NCI-H510A treated with DMSO at 0.1 percent for 48 hours (cell line): ENCODE results near the gene ANKRD44.
A peak's percentile ranks its signal among the peaks of the same experiment; 100 is the strongest.
"Not testable (repeated sequence)": the region's sequence is repeated elsewhere in the genome, so short reads cannot be mapped to it uniquely, and the experiment has no call there.

ENCODE experiments used
- DNase-seq: peaks from one replicate; lab custom pipeline; 2025; lab: John Stamatoyannopoulos, UW

ANKRD44 gene

DNA sequence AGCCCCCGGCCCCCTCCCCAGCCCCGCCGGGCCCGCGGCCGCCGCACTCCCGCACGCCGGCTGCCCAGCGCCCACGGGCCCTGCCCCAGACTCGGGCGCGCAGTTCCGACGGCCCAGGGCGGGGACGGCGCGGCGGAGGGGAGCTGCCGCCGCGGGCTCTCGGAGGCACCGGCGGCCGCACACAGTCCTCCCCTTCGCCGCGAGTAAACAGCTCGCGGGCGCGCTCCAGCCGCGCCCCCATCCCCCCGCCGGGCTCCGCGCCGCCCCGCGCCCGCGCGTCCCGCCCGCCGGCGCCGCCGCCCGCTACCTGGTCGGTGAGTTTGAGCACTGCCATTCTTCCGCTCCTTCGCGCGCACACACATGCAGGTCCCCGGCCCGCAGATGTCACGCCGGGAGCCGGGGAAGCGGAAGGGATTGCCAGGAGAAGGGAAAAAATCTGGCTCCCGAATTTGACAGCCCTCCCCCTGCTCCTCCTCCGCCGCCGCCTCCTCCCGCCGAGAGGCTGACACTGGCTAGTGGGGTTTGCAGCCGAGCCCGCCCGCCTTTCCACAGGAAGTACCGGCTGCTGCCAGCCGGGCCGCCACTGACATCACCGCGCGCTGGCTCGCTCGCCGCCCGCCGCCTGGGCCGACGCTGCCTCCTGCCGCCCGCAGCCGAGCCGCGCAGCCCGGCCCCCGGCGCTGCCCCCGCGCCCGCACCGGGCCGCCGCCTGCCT is at the start of gene ANKRD44:
TSS of gene ANKRD44 (minus strand) at position 510 of the 715 bp plus-strand sequence. CDS start at position 334, 176 bp downstream.
- DNase-seq: peak; percentile 64

- no peak for DNase-seq
These were observed 49.3 kb upstream of the ANKRD44 start for GRCh38 chr2:197359859-197360258.

DNA sequence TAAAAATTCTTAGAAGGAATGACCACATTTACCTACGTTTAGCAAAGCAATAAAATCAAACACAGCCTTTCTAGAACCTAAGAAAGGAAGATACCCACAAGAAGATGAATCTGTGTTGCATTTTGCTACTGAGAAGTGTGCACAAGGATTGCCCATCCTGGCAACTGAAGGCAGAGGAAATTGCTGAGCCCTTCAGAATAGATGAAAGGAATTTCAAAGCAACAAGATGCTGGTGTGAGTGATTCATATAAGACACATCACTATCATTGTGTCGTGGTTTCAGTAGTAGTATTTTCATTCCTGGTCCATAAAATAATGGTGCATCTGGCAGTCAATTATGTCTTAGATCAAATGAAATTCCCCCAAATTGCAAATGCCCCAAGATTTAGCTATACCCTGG is 48.4 kb upstream of the ANKRD44 start:
- no peak for DNase-seq

GRCh38 chr2:197357986-197358385 is 47.4 kb upstream of the ANKRD44 start:
- DNase-seq: no peak

GRCh38 chr2:197356136-197356535 is 45.6 kb upstream of the ANKRD44 start:
- no peak for DNase-seq

- DNase-seq: no peak
These were observed 43.6 kb upstream of the ANKRD44 start for GRCh38 chr2:197354169-197354558.

GRCh38 chr2:197353393-197354168 is 43.0 kb upstream of the ANKRD44 start:
- DNase-seq: no peak

DNA sequence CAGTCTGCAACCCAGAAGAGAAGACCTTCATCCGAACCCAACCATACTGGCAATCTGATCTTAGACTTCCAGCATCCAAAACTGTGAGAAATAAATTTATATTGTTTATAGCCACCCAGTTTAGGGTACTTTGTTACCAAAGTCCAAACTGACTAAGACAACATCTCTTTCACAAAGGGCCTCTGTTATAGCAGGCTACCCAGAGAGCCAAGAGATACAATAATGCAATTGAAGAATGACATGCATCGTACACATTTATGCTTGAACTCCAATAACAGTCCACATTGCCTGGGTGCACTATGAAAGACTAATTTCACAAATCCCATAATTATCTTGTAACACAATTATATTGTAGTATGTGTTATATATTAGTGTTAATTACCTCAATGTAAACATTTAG is 39.1 kb upstream of the ANKRD44 start:
- no peak for DNase-seq

DNA sequence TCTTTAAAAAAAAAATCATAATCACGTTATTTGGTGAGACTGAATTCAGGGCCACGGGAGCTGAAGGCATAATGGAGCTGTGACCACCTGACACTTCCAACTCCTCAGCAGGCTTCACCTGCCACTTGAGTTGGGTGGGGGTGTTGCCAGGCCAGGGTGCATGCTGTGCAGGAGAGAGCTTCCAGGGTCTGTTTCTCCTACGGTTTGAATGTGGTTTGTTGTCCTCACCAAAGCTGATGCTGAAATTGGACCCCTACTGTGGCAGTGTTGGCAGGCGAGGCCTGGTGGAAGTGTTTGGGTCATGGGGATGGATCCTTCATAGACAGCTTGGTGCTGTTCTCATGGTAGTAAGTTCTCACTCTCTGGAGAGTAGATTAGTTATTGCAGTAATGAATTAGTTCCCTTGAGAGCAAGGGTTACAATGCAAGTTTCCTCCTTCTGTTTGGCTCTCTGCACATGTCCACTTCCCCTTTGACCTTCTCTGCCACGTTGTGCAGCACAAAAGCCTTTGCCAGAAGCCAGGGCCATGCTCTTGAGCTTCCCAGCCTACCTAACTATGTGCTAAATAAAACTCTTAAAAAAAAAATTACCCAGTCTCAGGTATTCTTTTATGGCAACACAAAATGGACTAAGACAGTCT is 38.3 kb upstream of the ANKRD44 start:
- no peak for DNase-seq

GRCh38 chr2:197345846-197346370 is 35.3 kb upstream of the ANKRD44 start:
- no peak for DNase-seq

GRCh38 chr2:197343968-197344367 is 33.4 kb upstream of the ANKRD44 start:
- DNase-seq: not testable (repeated sequence)

DNA sequence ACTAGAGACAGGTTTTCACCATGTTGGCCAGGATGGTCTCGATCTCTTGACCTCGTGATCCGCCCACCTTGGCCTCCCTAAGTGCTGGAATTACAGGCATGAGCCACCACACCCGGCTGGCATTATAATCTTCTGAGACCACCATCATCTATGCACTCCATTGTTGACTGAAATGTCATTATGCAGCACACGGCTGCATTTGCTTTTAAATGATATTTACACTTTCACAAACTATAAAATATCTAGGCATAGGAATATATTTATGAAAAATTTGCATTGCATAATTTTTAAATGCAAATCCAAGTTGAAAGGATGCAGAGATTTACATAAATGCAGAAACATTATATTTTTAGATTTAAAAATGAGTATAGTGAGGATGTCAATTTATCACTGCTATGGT is 30.0 kb upstream of the ANKRD44 start:
- DNase-seq: no peak

GRCh38 chr2:197339496-197340220 is 29.1 kb upstream of the ANKRD44 start:
- no peak for DNase-seq

- no peak for DNase-seq
These were observed 28.4 kb upstream of the ANKRD44 start for GRCh38 chr2:197339016-197339415.

DNA sequence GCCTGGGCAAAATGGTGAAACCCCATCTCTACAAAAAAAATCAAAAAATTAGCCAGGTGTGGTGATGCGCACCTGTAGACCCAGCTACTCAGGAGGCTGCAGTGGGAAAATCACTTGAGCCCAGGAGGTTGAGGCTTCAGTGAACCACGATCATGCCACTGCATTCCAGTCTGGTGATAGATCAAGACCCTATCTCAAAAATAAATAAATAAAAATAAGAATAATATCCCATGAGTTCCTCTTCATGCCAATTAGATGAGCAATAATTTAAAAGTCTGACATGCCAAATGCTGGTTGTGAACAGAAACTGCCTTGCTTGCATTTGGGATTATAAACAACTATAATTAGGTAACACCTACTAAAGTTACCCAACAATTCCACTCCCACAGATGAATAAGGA is 22.1 kb upstream of the ANKRD44 start:
- no peak for DNase-seq

DNA sequence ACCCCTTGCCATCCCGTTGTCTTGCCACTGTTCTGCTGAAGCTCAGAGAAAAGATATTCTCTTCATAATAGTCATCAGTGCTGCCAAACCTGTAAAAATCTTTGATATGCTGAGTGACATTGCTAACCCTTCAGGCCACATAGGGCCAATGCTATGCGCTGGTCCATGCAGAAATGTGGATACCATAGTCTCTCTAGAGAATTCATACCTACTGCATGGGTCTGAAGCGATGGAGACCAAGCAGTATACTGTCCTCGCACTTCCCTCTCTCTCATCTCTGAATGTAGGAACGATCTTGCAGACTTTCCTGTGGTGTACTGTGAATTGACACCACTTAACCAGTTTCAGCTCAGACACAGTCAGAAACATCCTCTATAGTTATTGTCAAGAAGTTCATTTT is 17.9 kb upstream of the ANKRD44 start:
- no peak for DNase-seq

DNA sequence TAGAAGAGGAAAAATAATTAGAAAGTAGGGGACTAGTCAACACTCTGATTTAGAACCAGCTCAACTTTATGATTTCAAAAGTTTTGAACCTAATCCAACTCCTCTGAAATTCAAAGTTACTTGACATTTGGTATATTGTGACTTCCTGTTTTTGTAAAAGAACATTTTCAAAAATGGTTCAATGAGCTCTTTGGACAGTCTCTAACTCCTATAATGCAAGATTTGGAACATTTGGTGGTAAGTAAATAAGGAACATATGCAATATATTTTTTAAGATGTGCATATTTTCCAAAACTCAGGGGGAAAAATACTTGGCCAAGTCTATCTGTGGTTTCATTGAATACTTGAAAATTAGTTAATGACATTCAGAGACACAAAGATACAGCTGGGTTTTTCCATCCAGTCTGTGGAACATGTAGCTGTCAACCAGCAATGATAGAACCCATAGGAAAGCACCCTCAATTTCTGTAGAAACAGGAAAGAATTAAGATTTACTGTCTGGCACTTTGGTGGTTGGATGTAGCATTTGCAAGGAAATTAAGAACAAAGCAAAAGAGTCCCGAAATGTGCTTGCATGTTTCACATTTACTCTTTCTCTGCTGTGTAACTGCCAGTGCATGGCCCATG is 17.0 kb upstream of the ANKRD44 start:
- DNase-seq: no peak

DNA sequence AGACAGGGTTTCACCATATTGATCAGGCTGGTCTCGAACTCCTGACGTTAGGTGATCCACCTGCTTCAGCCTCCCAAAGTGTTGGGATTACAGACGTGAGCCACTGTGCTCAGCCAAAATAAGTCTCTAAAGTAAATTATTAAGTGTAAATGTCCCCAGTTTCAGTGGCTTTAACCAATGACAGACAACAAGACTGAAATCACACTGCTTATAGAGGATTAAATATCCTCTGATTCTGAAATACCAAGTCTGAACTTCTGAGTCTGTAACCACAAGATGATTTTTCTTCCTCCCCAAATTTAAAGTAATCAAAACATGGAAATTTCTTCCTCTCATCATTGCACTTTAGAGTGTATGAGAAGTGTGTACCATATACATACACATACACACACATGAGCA is 16.5 kb upstream of the ANKRD44 start:
- DNase-seq: no peak

DNA sequence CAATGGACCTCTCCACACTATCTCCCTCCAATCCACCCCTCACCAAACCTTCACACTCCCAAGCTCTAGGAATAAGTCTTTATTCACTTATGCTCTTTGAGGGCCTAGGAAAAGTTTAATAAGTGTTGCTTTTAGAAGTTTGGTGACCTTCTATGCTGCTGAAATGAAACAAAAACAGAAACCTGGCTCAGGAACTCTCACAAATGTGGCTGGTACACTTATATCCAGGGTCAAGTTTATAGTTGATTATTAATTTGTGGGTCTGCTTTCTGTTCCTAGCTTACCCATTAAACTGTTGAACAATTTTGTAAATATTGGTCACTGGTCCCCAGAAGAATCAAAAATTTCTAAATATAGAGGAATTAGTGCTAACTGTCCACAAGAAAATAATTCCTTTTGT is 14.2 kb upstream of the ANKRD44 start:
- no peak for DNase-seq

DNA sequence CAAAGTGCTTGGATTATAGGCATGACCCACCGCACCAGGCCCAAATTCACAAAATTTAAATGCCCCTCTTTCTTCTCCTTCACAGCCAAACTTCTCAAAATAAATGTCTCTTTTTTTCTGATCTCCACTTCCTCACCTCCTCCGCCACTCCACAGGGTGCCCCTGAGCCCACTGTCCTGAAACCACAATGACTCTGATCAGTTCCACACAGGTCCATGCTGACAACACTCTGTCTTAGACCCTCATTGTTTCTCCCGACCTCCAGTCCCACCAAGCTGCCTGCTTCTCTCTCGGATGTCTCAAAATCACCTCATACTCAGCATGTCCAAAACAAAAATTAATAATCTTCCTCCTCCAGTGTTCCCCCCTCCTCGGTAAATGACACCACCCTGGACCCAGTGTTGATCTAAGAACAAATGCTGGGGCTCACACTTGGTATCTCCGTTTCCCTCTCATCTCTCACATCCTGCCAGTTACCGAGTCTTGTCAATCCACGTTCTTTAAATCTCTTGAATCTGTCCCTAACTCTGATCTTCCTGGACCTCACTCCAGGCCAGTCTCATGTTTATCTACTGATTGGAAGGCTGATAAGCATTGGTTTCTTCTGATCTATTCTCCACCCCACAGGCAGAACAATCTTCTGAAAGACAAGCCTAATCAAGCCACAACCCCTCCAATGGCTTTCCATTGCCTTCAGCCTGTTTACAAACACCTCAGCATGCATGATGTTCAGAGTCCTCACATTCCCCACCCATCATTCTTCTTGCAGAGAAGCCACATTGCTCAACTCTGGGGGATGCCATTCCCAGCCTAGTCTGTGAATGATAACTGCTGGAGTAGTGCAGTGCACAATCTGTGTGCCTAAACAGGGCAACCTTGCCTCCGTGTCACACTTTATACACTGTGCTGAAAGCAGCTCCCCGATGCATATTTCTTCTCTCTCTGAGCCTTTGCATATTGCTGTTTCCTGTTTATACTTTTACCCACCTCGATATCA is 12.4 kb upstream of the ANKRD44 start:
- DNase-seq: no peak
